Naive thymus-derived CD8-positive, alpha-beta T cell (primary cell): Measurements from ENCODE around the gene TPSAB1. TPM values are rescaled to one million over a fixed set of nuclear protein-coding genes. Genes with fewer than 3 reads are reported as not detected.
"Not testable (repeated sequence)": the region's sequence is repeated elsewhere in the genome, so short reads cannot be mapped to it uniquely, and the experiment has no call there.

ENCODE experiments used
- ATAC-seq, 2 donors: fragments of 150-1000 bp; cut with Tn5 transposase in 1 of 2; sonication (Bioruptor Pico), chemical (Tn5 transposase) in 1 of 2; 1 replicate in 1 of 2; 2 replicates in 1 of 2; pipeline ENCODE4 v1.10.0; 2021; ENCODE audit warnings: mild to moderate bottlenecking in 2 of 2, moderate library complexity in 2 of 2
- POLR2A ChIA-PET: fragments of 350-600 bp; sonication (Branson Sonifier 250); formaldehyde crosslinking; loops from one replicate; lab custom pipeline; 2021; ENCODE audit warnings: antibody characterized with exemption; lab: Charles Lee
- DNase-seq, 10 donors: peaks; one replicate each; pipeline versions ENCODE4 v3.0.0 to v3.0.0-alpha.2; 2020 to 2022
- H3K27ac Mint-ChIP-seq, 10 donors: one replicate each; pipeline ENCODE4 v1.8.0; 2020 to 2022; ENCODE audit warnings: mild to moderate bottlenecking in 10 of 10, mixed read lengths in 10 of 10, moderate library complexity in 4 of 10, inconsistent platforms in 1 of 10
- H3K27me3 Mint-ChIP-seq, 5 donors: one replicate each; pipeline ENCODE4 v1.8.0; 2021 to 2022; ENCODE audit warnings: mixed read lengths in 5 of 5
- H3K36me3 Mint-ChIP-seq, 3 donors: one replicate each; pipeline ENCODE4 v1.8.0; 2020 to 2022; ENCODE audit warnings: mixed read lengths in 3 of 3, mild to moderate bottlenecking in 2 of 3, inconsistent platforms in 1 of 3
- H3K4me1 Mint-ChIP-seq, 4 donors: one replicate each; pipeline ENCODE4 v1.8.0; 2021 to 2022; ENCODE audit warnings: mixed read lengths in 4 of 4
- H3K4me3 Mint-ChIP-seq, 10 donors: one replicate each; pipeline ENCODE4 v1.8.0; 2020 to 2022; ENCODE audit warnings: mild to moderate bottlenecking in 10 of 10, mixed read lengths in 10 of 10, moderate library complexity in 6 of 10, inconsistent platforms in 1 of 10
- H3K9me3 Mint-ChIP-seq, 9 donors: one replicate each; pipeline ENCODE4 v1.8.0; 2020 to 2022; ENCODE audit warnings: mixed read lengths in 9 of 9, mild to moderate bottlenecking in 3 of 9, inconsistent platforms in 1 of 9, moderate library complexity in 1 of 9
- polyA plus RNA-seq, 3 donors: library from polyadenylated mRNA; unstranded; fragments of 300-500 nt; fragmentation: Illumina TruSeq; gene quantifications; one replicate each; pipeline ENCODE4 v1.2.3, GENCODE V29; 2021
- total RNA-seq, 8 experiments: library from RNA in 2 of 8; stranded (reverse) in 2 of 8; gene quantifications; one replicate each; pipeline ENCODE4 v1.2.3 and lab custom pipeline; 2021 to 2026

TPSAB1 gene
- total and polyA plus RNA-seq, 5 experiments from 2014 or later, result not detected

DNA sequence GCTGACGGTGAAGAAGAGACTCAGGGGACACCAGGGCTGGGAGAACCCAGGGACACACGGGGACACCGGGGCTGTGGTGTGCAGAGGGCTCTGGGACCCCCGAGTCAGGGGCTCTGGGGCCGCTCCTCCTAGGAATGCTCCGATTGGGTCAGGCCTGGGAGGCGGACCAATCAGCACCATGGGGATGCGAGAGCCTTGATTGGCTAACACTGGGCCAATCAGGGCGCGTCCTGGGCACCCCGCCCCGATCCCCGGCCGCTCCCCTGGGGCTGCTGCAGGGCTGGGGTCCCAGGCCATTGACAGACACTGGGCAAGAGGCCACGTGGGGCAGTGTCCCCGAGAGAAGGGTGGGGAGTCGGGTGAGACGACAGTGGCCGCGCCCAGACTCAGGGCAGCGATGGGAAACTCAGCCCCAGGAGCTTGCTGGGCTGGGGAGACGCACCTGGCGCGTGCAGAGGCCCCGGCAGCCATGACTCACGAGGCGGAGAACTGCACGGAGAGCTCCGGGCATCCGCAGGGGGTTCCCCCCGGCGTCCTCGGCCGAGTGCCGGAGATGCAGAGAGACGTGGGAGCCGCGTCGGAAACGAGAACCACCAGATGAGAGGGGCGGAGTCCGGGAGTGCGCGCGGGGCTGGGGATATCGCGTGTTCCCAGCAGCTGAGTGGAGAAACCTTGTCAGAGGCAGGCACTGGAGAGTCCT is 8.3 kb upstream of the TPSAB1 start:
- H3K36me3 Mint-ChIP-seq, H3K27me3 Mint-ChIP-seq, POLR2A ChIA-PET, H3K27ac Mint-ChIP-seq, H3K9me3 Mint-ChIP-seq, H3K4me1 Mint-ChIP-seq, DNase-seq, H3K4me3 Mint-ChIP-seq: not testable (repeated sequence)
- peak in 1 of 2 donors; percentile 46 for ATAC-seq

DNA sequence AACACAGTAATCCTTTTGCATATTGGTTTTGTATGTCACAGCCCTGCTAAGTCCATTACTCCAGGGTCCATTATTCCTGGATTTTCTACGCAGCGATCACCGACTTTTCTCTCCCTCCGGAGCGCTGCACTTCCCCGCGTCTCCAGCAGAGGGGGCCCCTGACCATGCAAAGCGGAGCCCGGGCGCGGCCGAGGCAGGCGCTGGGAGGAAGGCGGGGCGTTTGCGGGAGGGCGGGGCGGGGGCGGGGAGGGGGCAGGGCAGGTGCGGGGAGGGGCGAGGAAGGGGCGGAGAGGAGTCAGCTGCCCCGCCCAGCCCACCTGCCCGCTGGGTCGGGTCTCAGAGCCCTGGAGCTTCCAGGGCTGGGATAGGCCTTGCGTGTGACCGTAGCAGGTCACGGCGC is 3.8 kb upstream of the TPSAB1 start:
- DNase-seq, H3K9me3 Mint-ChIP-seq, H3K4me1 Mint-ChIP-seq, H3K36me3 Mint-ChIP-seq, POLR2A ChIA-PET, H3K27me3 Mint-ChIP-seq, H3K27ac Mint-ChIP-seq, H3K4me3 Mint-ChIP-seq: not testable (repeated sequence)
- peak; percentile 81 to 82 for ATAC-seq

DNA sequence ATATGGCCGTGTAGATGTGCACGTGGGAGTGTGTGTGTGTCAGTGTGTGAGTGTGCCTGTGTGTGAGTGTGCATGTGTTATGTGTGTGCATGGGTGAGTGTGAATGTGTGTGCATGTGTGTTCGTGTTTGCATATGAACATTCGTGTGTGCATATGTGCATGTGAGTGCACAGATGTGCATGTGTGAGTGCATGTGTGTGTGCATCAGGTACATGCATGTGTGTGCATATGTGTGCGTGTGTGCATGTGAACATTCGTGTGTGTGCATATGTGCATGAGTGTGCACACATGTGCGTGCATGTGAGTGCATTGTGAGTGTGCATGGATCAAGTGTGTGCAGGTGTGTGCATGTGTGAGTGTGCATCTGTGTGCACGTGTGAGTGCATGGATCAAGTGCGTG is 2.5 kb upstream of the TPSAB1 start:
- H3K4me3 Mint-ChIP-seq, result no peak overlapping the region
- H3K27me3 Mint-ChIP-seq, result peaks cover 0 to 2% (median 0%) of the 10 kb centered on the region in 5 donors
- peaks cover 0 to 4% (median 0%) of the 10 kb centered on the region in 9 donors for H3K9me3 Mint-ChIP-seq
- ATAC-seq (no peak), DNase-seq (peak in 1 of 10 donors; percentile 0)
- POLR2A ChIA-PET, result no interaction called here
- peak overlapping the region in 2 of 10 donors; percentile 32 to 73 for H3K27ac Mint-ChIP-seq
- H3K36me3 Mint-ChIP-seq, result no peaks in the 10 kb centered on the region
- H3K4me1 Mint-ChIP-seq, result peaks cover 0 to 2% (median 0%) of the 10 kb centered on the region in 4 donors

DNA sequence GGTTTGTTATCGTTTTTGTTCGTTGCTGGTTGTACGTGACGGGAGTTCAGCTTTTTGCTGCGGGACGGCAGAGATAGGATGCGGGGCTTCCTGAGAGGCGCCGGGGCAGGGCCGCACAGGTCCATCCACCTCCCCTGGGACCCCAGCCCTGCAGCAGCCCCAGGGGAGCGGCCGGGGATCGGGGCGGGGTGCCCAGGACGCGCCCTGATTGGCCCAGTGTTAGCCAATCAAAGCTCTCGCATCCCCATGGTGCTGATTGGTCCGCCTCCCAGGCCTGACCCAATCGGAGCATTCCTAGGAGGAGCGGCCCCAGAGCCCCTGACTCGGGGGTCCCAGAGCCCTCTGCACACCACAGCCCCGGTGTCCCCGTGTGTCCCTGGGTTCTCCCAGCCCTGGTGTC is 1.6 kb upstream of the TPSAB1 start:
- POLR2A ChIA-PET, H3K4me3 Mint-ChIP-seq, H3K27ac Mint-ChIP-seq: not testable (repeated sequence)

DNA sequence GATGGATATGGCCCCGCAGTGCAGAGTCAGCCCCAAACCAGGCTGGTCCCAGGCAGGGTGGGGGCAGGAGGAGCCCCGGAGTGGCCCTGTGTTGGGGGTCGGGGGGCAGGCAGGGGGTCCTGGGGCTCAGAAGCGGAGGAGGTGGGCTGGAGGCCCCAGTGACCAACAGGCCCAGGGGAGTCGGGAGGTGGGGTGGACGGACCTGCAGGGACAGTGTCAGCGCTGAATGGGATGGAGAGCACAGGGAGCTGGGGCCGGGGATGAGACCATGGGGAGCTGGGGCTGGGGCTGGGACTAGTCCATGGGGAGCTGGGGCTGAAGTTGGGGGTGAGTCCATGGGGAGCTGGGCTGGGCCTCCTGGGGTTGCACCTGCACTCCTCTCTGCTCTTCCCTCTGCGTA is 930 bp upstream of the TPSAB1 start:
- POLR2A ChIA-PET, H3K27me3 Mint-ChIP-seq, H3K36me3 Mint-ChIP-seq, H3K27ac Mint-ChIP-seq, H3K9me3 Mint-ChIP-seq, H3K4me1 Mint-ChIP-seq, H3K4me3 Mint-ChIP-seq, ATAC-seq: not testable (repeated sequence)
- peak in 1 of 10 donors; percentile 13 for DNase-seq

More for the DNA sequence above, 1.6 kb upstream of the TPSAB1 start:
- not testable (repeated sequence) for H3K4me1 Mint-ChIP-seq, H3K9me3 Mint-ChIP-seq, DNase-seq, H3K27me3 Mint-ChIP-seq, H3K36me3 Mint-ChIP-seq, ATAC-seq

DNA sequence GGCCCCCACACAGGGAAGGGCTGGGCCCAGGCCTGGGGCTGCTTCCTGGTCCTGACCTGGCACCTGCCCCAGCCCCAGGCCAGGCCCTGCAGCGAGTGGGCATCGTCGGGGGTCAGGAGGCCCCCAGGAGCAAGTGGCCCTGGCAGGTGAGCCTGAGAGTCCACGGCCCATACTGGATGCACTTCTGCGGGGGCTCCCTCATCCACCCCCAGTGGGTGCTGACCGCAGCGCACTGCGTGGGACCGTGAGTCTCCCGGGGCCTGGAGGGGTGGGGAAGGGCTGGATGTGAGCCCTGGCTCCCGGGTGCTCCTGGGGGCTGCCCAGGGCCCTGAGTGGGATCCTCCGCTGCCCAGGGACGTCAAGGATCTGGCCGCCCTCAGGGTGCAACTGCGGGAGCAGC is 576 bp downstream of the TPSAB1 start:
- ATAC-seq, H3K27ac Mint-ChIP-seq, H3K9me3 Mint-ChIP-seq, H3K4me3 Mint-ChIP-seq, POLR2A ChIA-PET, H3K36me3 Mint-ChIP-seq: not testable (repeated sequence)
- peaks cover 2 to 10% (median 5%) of the 10 kb centered on the region in 5 donors for H3K27me3 Mint-ChIP-seq
- peak in 1 of 10 donors; percentile 3 for DNase-seq
- H3K4me1 Mint-ChIP-seq, result peaks cover 2 to 11% (median 8%) of the 10 kb centered on the region in 4 donors

DNA sequence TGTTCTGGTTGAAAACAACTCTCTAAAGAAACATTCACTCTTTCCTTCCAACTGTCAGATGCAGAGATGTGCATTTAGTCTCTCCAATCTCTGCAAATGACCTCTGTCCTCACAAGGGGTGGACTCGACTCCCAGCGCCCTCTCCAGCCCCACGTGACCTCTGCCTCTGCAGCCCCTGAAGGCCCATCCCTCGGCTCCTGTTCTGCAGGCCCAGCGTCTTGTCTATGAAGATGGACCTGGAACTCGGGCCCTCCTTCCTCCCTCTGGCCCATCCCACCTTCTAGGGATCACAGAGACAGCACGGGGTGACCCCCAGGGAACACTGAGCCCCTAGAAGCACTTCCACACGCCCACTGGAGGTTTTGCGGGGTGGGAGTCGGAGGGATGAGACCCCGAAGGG is 2.9 kb downstream of the TPSAB1 start:
- peaks cover 2 to 10% (median 6%) of the 10 kb centered on the region in 5 donors for H3K27me3 Mint-ChIP-seq
- H3K36me3 Mint-ChIP-seq, H3K9me3 Mint-ChIP-seq, H3K4me3 Mint-ChIP-seq, POLR2A ChIA-PET, ATAC-seq: not testable (repeated sequence)
- H3K4me1 Mint-ChIP-seq, result peaks cover 2 to 13% (median 7%) of the 10 kb centered on the region in 4 donors
- peak overlapping the region in 1 of 10 donors; percentile 9 for H3K27ac Mint-ChIP-seq
- peak in 1 of 10 donors; percentile 30 for DNase-seq

DNA sequence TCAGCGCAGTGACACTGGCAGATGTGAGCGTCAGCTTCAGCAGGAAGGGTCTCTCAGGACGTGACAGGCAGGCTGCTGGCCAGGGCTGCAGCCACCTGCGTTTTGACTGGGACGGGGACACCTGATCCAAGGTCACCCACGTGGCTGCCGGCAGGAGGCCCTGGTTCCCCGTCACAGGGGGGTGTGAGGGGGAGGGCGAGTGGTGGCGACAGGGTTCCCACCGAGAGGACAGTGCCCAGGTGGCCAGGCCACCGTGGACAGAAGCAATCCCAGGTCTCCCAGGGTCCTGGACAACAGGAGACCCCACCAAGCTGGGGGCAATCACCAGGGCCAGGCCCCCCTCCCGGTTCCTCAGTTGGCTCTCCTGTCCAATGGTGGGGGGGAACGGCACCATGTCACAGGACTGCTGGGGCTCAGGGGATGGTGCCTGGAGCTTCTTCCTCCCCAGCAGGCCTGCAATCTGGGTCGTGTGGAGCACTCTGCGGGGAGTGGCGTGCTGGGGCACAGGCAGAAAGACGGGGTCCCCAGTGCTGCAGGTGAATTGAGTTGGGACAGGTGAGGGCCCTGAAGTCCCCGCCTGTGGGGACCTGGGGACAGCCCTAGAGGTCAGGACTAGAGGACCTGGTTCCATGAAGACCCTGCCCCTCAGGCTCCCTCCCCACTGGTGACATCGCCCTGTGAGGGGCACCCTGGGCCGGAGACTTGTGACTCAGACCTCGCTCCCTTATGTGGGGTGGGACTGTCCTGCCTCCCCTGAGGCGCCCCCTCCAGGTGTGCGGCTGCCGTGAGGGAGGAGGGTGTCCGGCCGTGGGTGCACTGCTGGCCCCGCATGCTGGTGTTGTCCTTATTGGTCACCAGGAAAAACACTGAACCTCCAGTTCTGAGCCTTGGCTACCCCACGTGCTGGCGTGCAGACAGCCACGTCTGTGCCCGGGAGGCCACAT is 3.7 kb downstream of the TPSAB1 start:
- ATAC-seq, H3K4me3 Mint-ChIP-seq, H3K9me3 Mint-ChIP-seq, POLR2A ChIA-PET, H3K27ac Mint-ChIP-seq, H3K36me3 Mint-ChIP-seq: not testable (repeated sequence)
- H3K4me1 Mint-ChIP-seq, result peaks cover 2 to 13% (median 7%) of the 10 kb centered on the region in 4 donors
- peak in 2 of 10 donors; percentile 1 to 36 for DNase-seq
- peaks cover 0 to 10% (median 6%) of the 10 kb centered on the region in 5 donors for H3K27me3 Mint-ChIP-seq

DNA sequence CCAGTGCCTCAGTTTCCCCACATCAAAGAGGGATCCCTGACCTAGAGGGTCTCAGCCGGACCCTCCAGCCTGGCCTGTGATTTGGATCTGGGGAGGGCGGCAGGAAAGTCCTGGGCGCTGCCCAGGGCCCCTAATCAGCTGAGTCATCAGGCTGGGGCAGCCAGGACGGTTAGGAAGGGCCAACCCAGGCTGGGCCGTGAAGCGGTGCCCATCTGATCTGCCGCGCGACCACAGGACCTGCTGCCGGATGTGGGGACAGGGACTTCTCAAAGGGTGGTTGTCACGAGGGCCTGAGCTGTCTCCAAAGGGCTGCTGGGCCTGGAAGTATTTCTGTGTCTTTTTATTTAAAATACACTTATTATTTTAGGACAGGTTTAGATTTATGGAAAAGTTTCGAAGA is 4.4 kb downstream of the TPSAB1 start:
- peak in 1 of 10 donors; percentile 58 for DNase-seq

DNA sequence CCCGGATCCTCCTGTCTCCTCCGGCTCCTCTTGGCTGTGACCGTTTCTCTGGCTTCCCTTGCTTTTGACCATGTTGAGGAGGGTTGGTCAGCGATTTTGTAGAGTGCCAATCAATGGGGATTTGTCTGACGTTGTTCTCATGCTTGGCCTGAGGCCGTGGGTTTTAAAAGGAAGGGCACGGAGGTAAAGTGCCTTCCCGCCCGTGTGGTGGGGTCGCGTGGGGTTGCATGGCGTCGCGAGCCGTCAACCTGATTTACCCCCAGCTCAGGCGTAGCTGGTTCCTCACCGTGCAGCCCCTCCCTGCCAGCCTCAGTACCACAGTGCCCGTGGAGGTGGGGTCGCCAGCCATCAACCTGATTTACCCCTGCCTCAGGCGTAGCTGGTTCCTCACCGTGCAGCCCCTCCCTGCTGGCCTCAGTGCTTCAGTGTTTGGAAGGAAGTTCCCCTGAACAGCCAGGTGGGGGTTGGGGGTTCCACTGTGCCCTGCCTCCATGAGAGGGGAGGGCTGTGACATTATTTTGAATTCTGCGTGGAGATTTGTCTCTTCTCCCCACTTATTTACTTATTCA is 5.0 kb downstream of the TPSAB1 start:
- ATAC-seq (peak in 1 of 2 donors; percentile 35), DNase-seq (peak in 1 of 10 donors; percentile 36)
- Mint-ChIP-seq H3K9me3 (no peaks in the 10 kb centered on the region), H3K4me3 (peak overlapping the region in 4 of 10 donors; percentile 17 to 69 (median 50)), H3K27ac (no peak overlapping the region), H3K4me1 (peaks cover 2 to 13% (median 7%) of the 10 kb centered on the region in 4 donors), H3K27me3 (peaks cover 0 to 10% (median 6%) of the 10 kb centered on the region in 5 donors), H3K36me3 (no peaks in the 10 kb centered on the region)
- POLR2A ChIA-PET, result no interaction called here

More for the DNA sequence above, 4.4 kb downstream of the TPSAB1 start:
- Mint-ChIP-seq H3K4me3 (peak overlapping the region in 2 of 10 donors; percentile 18 to 60), H3K9me3 (no peaks in the 10 kb centered on the region), H3K4me1 (peaks cover 2 to 13% (median 7%) of the 10 kb centered on the region in 4 donors), H3K27ac (no peak overlapping the region), H3K36me3 (no peaks in the 10 kb centered on the region), H3K27me3 (peaks cover 0 to 10% (median 6%) of the 10 kb centered on the region in 5 donors)
- no peak for ATAC-seq
- POLR2A ChIA-PET, result no interaction called here

DNA sequence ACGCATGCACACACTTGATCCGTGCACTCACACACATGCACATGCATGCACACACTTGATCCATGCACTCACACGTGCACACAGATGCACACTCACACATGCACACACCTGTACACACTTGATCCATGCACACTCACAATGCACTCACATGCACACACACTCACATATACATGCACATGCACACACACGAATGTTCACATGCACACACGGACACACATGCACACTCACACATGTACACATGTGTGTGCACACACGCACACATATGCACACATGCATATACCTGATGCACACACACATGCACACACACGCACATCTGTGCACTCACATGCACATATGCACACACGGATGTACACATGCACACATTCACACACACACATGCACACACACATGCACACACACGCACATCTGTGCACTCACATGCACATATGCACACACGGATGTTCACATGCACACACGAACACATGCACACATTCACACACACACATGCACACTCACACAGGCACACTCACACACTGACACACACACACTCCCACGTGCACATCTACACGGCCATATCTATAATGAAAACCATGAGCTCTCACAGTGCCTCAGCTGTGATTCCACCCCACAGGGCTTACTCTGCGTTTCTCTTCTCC is 7.5 kb downstream of the TPSAB1 start:
- H3K36me3 Mint-ChIP-seq, H3K4me3 Mint-ChIP-seq, H3K9me3 Mint-ChIP-seq, POLR2A ChIA-PET, ATAC-seq, DNase-seq: not testable (repeated sequence)
- Mint-ChIP-seq H3K27me3 (peaks cover 0 to 10% (median 6%) of the 10 kb centered on the region in 5 donors), H3K27ac (peak overlapping the region in 1 of 10 donors; percentile 68), H3K4me1 (peaks cover 2 to 13% (median 7%) of the 10 kb centered on the region in 4 donors)

DNA sequence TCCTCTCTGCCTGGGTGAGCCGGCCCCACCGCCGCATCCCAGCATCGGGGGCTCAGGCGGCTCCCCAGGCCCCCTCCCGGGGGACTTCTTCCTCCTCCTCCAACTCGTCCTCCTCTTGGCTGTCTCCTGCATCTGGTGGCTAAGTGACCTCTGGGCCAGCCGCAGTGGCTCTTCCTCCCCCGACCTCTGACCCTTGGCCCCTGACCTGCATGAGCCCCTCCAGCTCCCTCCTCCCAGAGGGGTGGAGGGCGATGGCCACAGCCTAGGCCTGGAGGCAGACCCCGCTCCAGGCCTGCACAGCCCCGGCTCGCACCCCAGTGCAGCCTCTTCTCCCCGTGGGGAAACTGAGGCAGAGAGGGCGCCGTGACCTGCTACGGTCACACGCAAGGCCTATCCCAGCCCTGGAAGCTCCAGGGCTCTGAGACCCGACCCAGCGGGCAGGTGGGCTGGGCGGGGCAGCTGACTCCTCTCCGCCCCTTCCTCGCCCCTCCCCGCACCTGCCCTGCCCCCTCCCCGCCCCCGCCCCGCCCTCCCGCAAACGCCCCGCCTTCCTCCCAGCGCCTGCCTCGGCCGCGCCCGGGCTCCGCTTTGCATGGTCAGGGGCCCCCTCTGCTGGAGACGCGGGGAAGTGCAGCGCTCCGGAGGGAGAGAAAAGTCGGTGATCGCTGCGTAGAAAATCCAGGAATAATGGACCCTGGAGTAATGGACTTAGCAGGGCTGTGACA is 8.7 kb downstream of the TPSAB1 start:
- H3K4me3 Mint-ChIP-seq, POLR2A ChIA-PET, H3K36me3 Mint-ChIP-seq, DNase-seq, H3K9me3 Mint-ChIP-seq, H3K27me3 Mint-ChIP-seq, H3K27ac Mint-ChIP-seq: not testable (repeated sequence)
- peak; percentile 78 to 87 for ATAC-seq
- peaks cover 2 to 13% (median 7%) of the 10 kb centered on the region in 4 donors for H3K4me1 Mint-ChIP-seq
